HG03175 (cell line): ENCODE measurements around the gene SIM2.

Experiments used
- ATAC-seq: cut with Tn5 transposase; IDR thresholded peaks from one replicate; pipeline ENCODE4 v1.9.1; 2021; ENCODE audit warnings: mild to moderate bottlenecking, moderate library complexity; ENCODE audit not compliant: unreplicated experiment

SIM2 gene

GRCh38 chr21:36759348-36760083, 60.6 kb downstream of the SIM2 start:
- no peak for ATAC-seq

GRCh38 chr21:36761685-36762084, 62.8 kb downstream of the SIM2 start:
- ATAC-seq, result no peak

- ATAC-seq, result no peak
Measured at GRCh38 chr21:36762642-36763041, 63.7 kb downstream of the SIM2 start.

- ATAC-seq, result no peak
Measured at GRCh38 chr21:36763305-36763704, 64.4 kb downstream of the SIM2 start.

- no peak for ATAC-seq
Measured at GRCh38 chr21:36765229-36765628, 66.3 kb downstream of the SIM2 start.

GRCh38 chr21:36766511-36766910, 67.6 kb downstream of the SIM2 start:
- ATAC-seq, result no peak

GRCh38 chr21:36767096-36767495, 68.2 kb downstream of the SIM2 start:
- no peak for ATAC-seq

- ATAC-seq, result no peak
Measured at GRCh38 chr21:36768496-36768895, 69.6 kb downstream of the SIM2 start.

- no peak for ATAC-seq
Measured at GRCh38 chr21:36769051-36769839, 70.3 kb downstream of the SIM2 start.

- ATAC-seq, result no peak
Measured at GRCh38 chr21:36773117-36773516, 74.2 kb downstream of the SIM2 start.

- ATAC-seq, result no peak
Measured at GRCh38 chr21:36773995-36774394, 75.1 kb downstream of the SIM2 start.

- no peak for ATAC-seq
Measured at GRCh38 chr21:36776981-36777617, 78.2 kb downstream of the SIM2 start.

- no peak for ATAC-seq
Measured at GRCh38 chr21:36780861-36781260, 81.9 kb downstream of the SIM2 start.

GRCh38 chr21:36783612-36784374, 84.9 kb downstream of the SIM2 start:
- no peak for ATAC-seq

- ATAC-seq, result no peak
Measured at GRCh38 chr21:36784947-36785346, 86.0 kb downstream of the SIM2 start.

- ATAC-seq, result no peak
Measured at GRCh38 chr21:36785615-36786014, 86.7 kb downstream of the SIM2 start.

- no peak for ATAC-seq
Measured at GRCh38 chr21:36786186-36786585, 87.3 kb downstream of the SIM2 start.

- no peak for ATAC-seq
Measured at GRCh38 chr21:36788120-36788638, 89.3 kb downstream of the SIM2 start.

- ATAC-seq, result no peak
Measured at GRCh38 chr21:36790616-36791015, 91.7 kb downstream of the SIM2 start.

GRCh38 chr21:36791180-36791579, 92.3 kb downstream of the SIM2 start:
- ATAC-seq, result no peak
